GM19025 (cell line): ENCODE results near the gene SURF1.
A peak's percentile ranks its signal among the peaks of the same experiment; 100 is the strongest.
"Not testable (repeated sequence)": the region's sequence is repeated elsewhere in the genome, so short reads cannot be mapped to it uniquely, and the experiment has no call there.

ENCODE experiments used
- ATAC-seq: cut with Tn5 transposase; IDR thresholded peaks from one replicate; pipeline ENCODE4 v1.9.1; 2021; ENCODE audit warnings: mild to moderate bottlenecking, low read depth, moderate library complexity; ENCODE audit not compliant: unreplicated experiment

Gene SURF1

GRCh38 chr9:133356391-133357091, at the start of gene SURF1, which contains the start of gene SURF2:
SURF1 (minus strand) TSS chr9:133356487; CDS start chr9:133356453, 34 bp downstream.
SURF2 (plus strand) TSS chr9:133356550; CDS start chr9:133356593, 43 bp downstream.
- peak; percentile 75 for ATAC-seq

GRCh38 chr9:133405508-133406438, 49.5 kb upstream of the SURF1 start:
- no peak for ATAC-seq

GRCh38 chr9:133404454-133405002, 48.2 kb upstream of the SURF1 start:
- no peak for ATAC-seq

DNA sequence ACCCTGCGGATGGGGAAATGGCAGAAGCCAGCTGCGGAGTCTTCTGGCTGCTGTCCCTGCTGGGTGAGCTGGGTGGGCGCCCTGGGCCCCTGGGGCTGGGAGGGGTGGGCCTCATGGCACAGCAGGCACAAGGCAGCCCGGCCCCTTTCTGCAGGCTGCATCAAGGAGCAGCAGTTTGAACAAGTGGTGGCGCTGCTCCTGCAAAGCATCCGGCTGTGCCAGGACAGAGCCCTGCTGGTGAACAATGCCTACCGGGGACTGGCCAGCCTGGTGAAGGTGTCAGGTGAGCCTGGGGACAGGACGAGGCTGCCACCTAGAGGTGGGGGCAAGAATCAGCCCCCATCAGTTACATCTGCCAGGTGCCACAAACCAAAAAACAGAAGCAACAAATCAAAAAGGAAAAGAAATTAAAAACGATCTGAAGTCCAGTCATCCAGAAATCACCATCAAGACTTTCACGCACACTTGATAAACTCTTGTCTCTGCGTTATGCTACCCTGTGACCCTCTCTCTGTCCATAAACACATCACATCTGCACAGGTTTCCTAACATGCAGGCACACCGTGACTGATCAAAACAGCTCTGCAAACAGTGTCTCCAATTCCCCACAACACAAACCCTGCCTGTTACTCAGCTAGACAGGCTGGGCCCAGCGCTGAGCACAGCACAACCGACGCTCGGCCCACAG, 47.6 kb upstream of the SURF1 start:
- ATAC-seq = no peak

- no peak for ATAC-seq
These were observed 46.4 kb upstream of the SURF1 start for GRCh38 chr9:133402689-133403088.

- ATAC-seq = no peak
These were observed 45.3 kb upstream of the SURF1 start for GRCh38 chr9:133401588-133401987.

DNA sequence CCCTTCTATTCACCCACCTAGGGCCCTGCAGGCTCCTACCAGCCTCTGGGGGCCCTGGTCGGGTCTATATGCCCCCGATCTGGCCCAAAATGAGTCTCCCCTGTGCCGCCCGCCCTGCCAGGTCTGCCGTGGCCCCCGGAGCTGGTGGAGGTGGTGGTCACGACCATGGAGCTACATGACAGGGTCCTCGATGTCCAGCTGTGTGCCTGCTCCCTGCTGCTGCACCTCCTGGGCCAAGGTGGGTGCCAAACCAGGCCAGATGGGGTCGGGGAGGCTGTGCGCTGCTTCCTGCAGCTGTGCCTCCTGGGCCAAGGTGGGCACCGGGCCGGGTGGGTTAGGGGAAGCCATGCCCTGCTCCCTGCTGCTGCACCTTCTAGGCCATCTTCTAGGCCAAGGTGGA, 44.0 kb upstream of the SURF1 start:
- no peak for ATAC-seq

DNA sequence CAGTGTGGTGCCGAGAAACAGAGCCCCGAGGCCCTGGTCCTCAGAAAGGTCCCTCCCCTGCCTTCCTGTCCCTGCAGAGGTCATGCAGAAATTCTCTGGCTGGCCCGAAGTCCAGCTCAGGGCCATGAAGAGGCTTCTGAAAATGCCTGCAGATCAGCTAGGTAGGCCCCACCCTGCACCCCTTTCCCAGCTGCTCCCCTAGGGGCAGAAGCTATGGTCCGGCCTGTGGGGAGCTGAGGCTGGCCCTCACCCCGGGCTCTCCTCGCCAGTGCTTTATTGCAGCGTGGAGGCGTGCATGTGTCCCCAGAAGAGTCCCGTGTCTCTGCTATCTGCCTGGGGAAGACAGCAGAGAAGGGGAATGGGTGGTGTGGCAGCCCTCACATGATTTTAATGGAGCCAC, 41.6 kb upstream of the SURF1 start:
- ATAC-seq = no peak

- no peak for ATAC-seq
These were observed 41.1 kb upstream of the SURF1 start for GRCh38 chr9:133397370-133397769.

DNA sequence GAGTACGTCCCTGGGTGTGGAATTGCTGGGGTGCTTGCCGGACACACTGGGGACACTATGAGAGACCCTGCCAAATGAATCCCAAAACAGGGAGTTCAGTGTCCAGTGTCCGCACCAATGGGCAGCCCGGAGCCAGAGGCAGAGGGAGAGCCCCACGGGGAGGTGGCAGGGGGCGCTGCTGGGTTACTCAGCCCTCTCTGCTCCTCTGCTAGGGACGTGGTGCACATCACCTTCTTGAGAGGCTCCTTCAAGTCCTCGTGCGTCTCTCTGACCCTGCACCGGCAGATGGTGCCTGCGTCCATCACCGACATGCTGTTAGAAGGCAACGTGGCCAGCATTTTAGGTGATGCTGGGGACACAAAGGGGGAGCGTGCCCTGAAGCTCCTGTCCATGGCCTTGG, 40.7 kb upstream of the SURF1 start:
- no peak for ATAC-seq

DNA sequence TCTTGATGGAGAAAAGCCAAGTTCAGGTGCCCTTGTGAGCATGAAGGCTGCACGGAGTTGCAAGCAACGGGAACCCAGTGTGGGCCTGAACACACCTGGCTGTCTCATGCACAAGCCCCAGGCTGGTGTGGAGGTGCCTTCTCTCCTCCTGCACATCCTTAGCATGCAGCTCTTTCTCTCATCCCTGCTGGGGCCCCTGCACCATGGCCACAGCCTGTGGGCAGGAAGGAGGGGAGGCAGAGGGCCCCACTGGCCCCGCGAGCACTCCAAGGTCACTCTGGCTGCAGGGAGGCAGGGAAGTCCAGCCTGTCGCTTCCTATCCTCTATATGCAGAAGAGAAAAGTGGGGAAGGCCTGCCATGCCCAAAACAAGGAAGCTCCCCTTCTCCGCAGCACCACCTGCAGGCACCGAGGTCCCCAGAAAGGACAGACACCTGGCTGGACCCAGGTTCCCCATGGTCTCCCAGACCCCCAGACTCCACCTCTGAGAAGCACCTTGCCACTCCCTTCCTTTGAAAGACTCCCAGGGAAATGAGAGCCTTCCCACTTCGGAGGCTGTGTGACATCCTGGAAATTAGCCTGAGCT, 38.5 kb upstream of the SURF1 start:
- ATAC-seq = no peak

DNA sequence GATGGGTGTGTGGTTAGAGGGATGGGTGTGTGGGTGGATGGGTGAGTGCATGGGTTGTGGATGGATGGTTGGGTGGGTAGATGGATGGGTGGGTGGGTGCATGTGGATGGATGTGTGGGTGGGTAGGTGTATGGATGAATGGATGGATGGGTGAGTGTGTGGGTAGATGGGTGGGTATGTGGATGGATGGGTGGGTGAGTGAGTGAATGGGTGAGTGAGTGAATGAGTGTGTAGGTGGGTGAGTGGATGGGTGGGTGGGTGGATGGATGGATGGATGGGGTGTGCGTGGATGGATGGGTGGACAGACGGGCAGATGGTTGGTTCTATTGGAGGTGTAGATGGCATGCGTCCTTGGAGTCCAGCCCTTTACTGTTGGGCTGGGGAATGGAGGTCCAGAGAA, 37.1 kb upstream of the SURF1 start:
- ATAC-seq = no peak

- ATAC-seq = not testable (repeated sequence)
These were observed 36.0 kb upstream of the SURF1 start for GRCh38 chr9:133392308-133392707.

GRCh38 chr9:133391449-133391848, 35.2 kb upstream of the SURF1 start:
- not testable (repeated sequence) for ATAC-seq

- no peak for ATAC-seq
These were observed 34.4 kb upstream of the SURF1 start for GRCh38 chr9:133390713-133391112.

GRCh38 chr9:133389562-133389961, 33.3 kb upstream of the SURF1 start:
- ATAC-seq = no peak

DNA sequence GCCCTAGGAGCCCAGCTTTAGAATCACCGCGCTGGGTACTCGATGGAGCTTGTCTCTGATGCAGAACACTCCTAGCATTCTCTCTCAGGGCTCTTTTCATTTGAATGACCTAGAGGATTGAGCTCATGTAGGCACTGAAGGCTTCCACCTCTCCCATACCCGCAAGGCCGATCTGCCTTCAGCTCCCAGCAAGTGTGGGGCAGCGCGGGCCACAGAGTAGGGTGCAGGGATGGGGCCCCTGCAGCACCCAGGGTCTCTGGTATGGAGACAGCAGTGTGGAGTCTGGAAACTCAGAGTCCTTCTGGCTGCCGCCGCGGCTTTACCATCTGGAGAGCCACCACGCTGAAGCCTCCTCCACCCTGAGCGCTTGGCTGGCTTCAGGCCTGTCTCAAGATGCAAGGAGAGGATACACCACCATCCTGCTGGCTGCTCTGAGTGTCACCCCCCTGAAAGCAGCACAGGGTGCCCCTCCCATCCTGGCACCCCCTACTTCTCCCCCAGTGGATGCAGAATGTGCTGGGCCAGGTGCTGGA, 32.8 kb upstream of the SURF1 start:
- no peak for ATAC-seq

- ATAC-seq = no peak
These were observed 31.4 kb upstream of the SURF1 start for GRCh38 chr9:133387680-133388079.

DNA sequence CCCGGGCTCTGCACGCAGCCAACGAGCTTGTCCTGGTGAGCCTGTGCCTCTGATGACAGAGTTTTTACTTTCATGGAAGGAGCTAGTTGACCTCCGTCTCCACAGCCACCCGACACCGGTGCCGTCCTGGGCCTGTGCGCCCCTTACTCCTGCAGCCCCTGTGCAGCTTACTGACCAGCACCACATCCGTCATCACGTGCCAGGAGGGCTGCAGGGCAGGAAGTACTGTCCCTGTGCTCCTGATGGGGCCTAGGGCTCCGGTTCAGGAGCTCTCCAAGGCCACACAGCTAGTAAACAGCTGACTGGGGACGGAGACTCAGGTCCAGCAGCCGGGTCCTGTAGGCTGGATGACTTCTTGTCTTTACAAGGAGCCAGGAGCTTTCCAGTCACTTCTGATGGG, 30.1 kb upstream of the SURF1 start:
- no peak for ATAC-seq

DNA sequence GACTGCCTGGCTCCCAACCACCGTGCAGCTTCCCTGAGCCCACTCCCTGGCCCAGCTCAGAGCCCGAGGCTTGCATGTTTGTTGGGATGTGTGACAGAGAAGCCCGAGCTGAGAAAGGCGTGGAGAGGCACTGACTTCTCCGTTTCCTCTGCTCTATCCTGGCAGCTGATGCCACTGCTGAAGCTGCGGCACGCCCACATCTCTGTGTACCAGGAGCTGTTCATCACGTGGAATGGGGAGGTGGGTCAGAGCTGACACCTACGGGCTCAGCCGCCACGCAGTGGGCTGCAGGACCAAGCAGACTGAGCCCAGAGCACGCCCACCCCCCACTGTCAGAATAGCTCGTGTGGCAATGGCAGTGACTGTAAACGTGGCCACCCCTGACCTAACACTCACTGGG, 29.2 kb upstream of the SURF1 start:
- ATAC-seq = no peak
